A673 (cell line): Measurements from ENCODE around the gene JOSD2. TPM values are rescaled to one million over a fixed set of nuclear protein-coding genes. Genes with fewer than 3 reads are reported as not detected.

ENCODE experiments used
- BruUV-seq: library from RNA; stranded (reverse); fragments of 400-500 nt; replicated peaks from 2 replicates; lab custom pipeline; 2021; lab: Mats Ljungman, UMichigan
- CTCF ChIA-PET: fragments of 300-600 bp; sonication (Branson Sonifier 250); formaldehyde crosslinking; loops from one replicate; lab custom pipeline; 2022; ENCODE audit warnings: antibody characterized with exemption; lab: Charles Lee
- POLR2A ChIA-PET: fragments of 300-600 bp; sonication (Branson Sonifier 250); formaldehyde crosslinking; loops from one replicate; lab custom pipeline; 2022; ENCODE audit warnings: antibody characterized with exemption; ENCODE audit not compliant: low non-redundant PET; lab: Charles Lee
- DNase-seq: peaks from one replicate; pipeline ENCODE4 v3.0.0-alpha.2; 2015; ENCODE audit warnings: low spot score
- H3K27ac ChIP-seq: fragments of 200-600 bp; sonication (generic); 2 replicates; pipeline ENCODE4 v1.5.1; 2016; ENCODE audit warnings: mixed run types, low read depth, mild to moderate bottlenecking, mixed read lengths, antibody characterized with exemption, low read length; ENCODE audit not compliant: poor library complexity, severe bottlenecking
- H3K27me3 ChIP-seq: fragments of 200-600 bp; sonication (generic); replicated peaks from 2 replicates; pipeline ENCODE4 v1.6.1; 2017; ENCODE audit warnings: mixed run types, low read depth, mild to moderate bottlenecking, mixed read lengths, antibody characterized with exemption, low read length; ENCODE audit not compliant: insufficient read depth, poor library complexity
- H3K36me3 ChIP-seq: fragments of 200-600 bp; sonication (generic); 2 replicates; pipeline ENCODE4 v1.6.1; 2016; ENCODE audit warnings: mixed run types, mild to moderate bottlenecking, mixed read lengths, antibody characterized with exemption, low read length; ENCODE audit not compliant: insufficient read depth, poor library complexity, severe bottlenecking
- H3K4me1 ChIP-seq: fragments of 200-600 bp; sonication (generic); 2 replicates; pipeline ENCODE4 v1.6.1; 2017; ENCODE audit warnings: mixed run types, mild to moderate bottlenecking, mixed read lengths, antibody characterized with exemption, low read length; ENCODE audit not compliant: insufficient read depth, poor library complexity, severe bottlenecking
- H3K4me3 ChIP-seq: fragments of 200-600 bp; sonication (generic); 2 replicates; pipeline ENCODE4 v1.5.1; 2016; ENCODE audit warnings: low read depth, mixed run types, mild to moderate bottlenecking, mixed read lengths, low read length; ENCODE audit not compliant: poor library complexity, severe bottlenecking
- H3K9me3 ChIP-seq: fragments of 200-600 bp; sonication (generic); 2 replicates; pipeline ENCODE4 v1.6.1; 2016; ENCODE audit warnings: mixed run types, low read depth, mild to moderate bottlenecking, mixed read lengths, antibody characterized with exemption, low read length; ENCODE audit not compliant: poor library complexity, severe bottlenecking
- EZH2 ChIP-seq: fragments of 200-600 bp; sonication (generic); IDR thresholded peaks from 2 replicates; pipeline ENCODE4 v1.6.1; 2017; ENCODE audit warnings: borderline replicate concordance, low read depth, mild to moderate bottlenecking, mixed read lengths, antibody characterized with exemption, low read length; ENCODE audit not compliant: poor library complexity, severe bottlenecking
- intact Hi-C: fragments of 100-400 bp; cut with micrococcal nuclease; formaldehyde crosslinking; loops from one replicate; pipeline ENCODE4 v1.10.0; 2022; ENCODE audit not compliant: unreplicated experiment
- total RNA-seq: library from RNA; stranded (reverse); gene quantifications from 2 replicates; pipeline ENCODE4 v1.2.3, GENCODE V29; 2021
- TF ChIP-seq, protein P1 (sequence below): fragments of 300-800, 200-600 bp; sonication (generic); conservative IDR thresholded peaks from 2 replicates; pipeline ENCODE4 v1.5.1; 2017; ENCODE audit warnings: low read depth, mild to moderate bottlenecking, antibody characterized with exemption, low read length, moderate library complexity, mixed read lengths

The JOSD2 gene
- total RNA-seq, 1 experiment from 2014 or later, result 26.8 TPM

DNA sequence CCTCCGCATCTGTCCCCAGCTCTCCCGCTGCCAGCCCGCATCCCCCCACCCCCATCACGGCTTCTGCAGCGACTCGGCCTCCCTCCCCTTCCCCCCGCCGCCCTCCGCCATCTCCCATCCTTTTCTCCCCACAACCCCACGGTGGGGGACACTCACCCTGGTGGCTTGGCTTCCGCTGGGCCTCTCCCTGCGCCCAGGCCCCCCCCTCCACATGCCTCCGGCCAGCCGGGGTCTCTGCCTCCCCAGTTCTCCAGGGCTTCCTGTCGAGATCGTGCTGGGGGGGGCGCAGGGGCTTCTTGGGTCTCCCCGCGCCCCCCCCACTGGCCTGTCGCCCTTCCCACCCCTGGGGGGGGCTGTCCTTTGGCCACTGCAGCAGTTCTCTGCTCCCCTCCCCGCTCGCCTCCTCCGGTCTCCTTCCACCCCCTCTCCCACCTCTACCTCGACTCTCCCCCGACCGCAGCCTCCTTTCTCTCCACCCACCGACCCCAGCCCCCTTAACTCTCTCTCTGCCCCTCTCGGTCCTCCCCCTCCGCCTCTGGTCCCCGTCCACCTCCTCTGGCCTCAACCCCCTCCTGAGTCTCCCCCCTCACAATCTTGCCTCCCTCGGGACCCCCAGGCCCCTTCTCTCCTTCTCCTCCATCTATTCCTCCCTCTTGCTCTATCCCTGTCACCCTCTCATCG, 40.2 kb upstream of the JOSD2 start:
- H3K36me3 ChIP-seq, result no peaks in the 10 kb centered on the region
- no TSS peak for BruUV-seq
- ChIA-PET CTCF (interaction anchor here (0.8 kb wide), 1 partner anchor 1357 kb away, joined by 9 read pairs; no protein-coding TSS in a partner anchor), POLR2A (interaction anchor here (0.6 kb wide), 1 partner anchor 149 kb away, joined by 3 read pairs; no protein-coding TSS in a partner anchor)
- intact Hi-C loops, result no loop called here
- H3K27ac ChIP-seq, result no peak overlapping the region
- H3K4me3 ChIP-seq, result no peak overlapping the region
- TF ChIP-seq EZH2, result no peak
- TF ChIP-seq, protein P1, sequence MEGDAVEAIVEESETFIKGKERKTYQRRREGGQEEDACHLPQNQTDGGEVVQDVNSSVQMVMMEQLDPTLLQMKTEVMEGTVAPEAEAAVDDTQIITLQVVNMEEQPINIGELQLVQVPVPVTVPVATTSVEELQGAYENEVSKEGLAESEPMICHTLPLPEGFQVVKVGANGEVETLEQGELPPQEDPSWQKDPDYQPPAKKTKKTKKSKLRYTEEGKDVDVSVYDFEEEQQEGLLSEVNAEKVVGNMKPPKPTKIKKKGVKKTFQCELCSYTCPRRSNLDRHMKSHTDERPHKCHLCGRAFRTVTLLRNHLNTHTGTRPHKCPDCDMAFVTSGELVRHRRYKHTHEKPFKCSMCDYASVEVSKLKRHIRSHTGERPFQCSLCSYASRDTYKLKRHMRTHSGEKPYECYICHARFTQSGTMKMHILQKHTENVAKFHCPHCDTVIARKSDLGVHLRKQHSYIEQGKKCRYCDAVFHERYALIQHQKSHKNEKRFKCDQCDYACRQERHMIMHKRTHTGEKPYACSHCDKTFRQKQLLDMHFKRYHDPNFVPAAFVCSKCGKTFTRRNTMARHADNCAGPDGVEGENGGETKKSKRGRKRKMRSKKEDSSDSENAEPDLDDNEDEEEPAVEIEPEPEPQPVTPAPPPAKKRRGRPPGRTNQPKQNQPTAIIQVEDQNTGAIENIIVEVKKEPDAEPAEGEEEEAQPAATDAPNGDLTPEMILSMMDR, result no peak
- DNase-seq, result no peak
- no peaks in the 10 kb centered on the region for H3K9me3 ChIP-seq
- H3K4me1 ChIP-seq, result peaks cover 4% of the 10 kb centered on the region
- H3K27me3 ChIP-seq, result no peaks in the 10 kb centered on the region

DNA sequence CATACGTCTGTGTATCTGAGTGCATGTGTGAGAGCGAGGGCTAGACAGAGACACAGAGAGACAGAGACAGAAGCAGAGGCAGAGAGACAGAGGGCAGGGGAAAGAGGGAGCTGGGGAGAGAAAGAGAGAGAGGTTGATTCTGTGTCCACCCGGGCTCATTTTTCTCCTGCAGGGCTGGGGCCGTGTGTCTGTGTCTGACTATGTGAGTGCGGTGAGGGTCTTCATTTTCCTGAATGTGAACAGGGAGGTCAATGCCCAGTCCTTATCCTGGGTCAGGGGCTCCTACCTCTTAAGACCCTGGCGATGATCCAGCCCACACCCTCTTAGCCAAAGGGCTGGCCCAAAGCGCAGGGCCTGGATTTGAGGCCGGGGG, 39.6 kb upstream of the JOSD2 start:
- no peak for DNase-seq
- Histone ChIP-seq H3K4me3 (no peak overlapping the region), H3K36me3 (no peaks in the 10 kb centered on the region), H3K9me3 (no peaks in the 10 kb centered on the region), H3K4me1 (no peaks in the 10 kb centered on the region), H3K27ac (no peak overlapping the region), H3K27me3 (no peaks in the 10 kb centered on the region)
- no TSS peak for BruUV-seq
- intact Hi-C loops, result no loop called here
- ChIA-PET POLR2A (no interaction called here), CTCF (no interaction called here)
- TF ChIP-seq, protein P1, result no peak
- no peak for TF ChIP-seq EZH2

DNA sequence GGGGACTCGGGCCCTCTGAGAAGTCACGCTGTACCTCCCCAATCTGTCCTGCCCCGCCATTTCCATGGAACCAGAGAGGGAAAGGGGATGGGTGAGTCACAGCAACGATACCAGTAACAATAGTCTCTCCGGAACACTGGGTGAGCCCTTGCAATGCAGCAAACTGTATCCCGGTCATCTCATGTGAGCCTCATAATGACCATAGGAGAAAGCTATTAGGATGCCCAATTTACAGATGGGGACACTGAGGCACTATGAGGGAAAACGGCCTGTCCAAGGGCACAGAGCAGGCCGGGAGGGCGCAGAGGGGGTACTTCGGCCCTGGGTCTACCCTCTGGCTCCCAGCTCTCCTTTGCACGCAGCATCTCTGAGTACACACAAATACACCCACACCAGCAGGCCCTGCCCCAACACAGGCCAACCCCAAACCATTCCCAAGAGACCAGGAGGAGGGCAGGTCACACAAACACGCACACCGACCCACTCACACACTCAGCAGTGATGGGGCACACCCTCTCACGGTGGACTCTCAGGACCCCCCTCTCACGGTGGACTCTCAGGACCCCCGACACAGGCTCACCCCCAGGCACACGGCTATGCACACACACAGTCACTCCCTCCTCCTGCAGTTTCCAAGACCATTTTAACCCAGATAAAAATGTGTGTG, 39.1 kb upstream of the JOSD2 start:
- intact Hi-C loops, result no loop called here
- H3K27me3 ChIP-seq, result no peaks in the 10 kb centered on the region

More for the DNA sequence above, 39.1 kb upstream of the JOSD2 start:
- ChIA-PET CTCF (no interaction called here), POLR2A (interaction anchor here (0.6 kb wide), 1 partner anchor 39 kb away, joined by 3 read pairs; the partner anchor contains the start of gene JOSD2)
- Histone ChIP-seq H3K36me3 (no peaks in the 10 kb centered on the region), H3K4me3 (no peak overlapping the region), H3K9me3 (no peaks in the 10 kb centered on the region), H3K27ac (no peak overlapping the region), H3K4me1 (no peaks in the 10 kb centered on the region)
- no peak for TF ChIP-seq EZH2
- TF ChIP-seq, protein P1, result no peak
- no TSS peak for BruUV-seq
- no peak for DNase-seq
